GM19438 (cell line): ENCODE measurements around the gene S100A8.
"Not testable (repeated sequence)": the region's sequence is repeated elsewhere in the genome, so short reads cannot be mapped to it uniquely, and the experiment has no call there.

ENCODE experiments used
- ATAC-seq: cut with Tn5 transposase; IDR thresholded peaks from one replicate; pipeline ENCODE4 v1.9.1; 2021; ENCODE audit warnings: low read depth; ENCODE audit not compliant: unreplicated experiment

Gene S100A8

GRCh38 chr1:153390938-153391710 lies at the start of gene S100A8:
S100A8 (minus strand) TSS chr1:153391073; CDS start chr1:153390535, 538 bp downstream.
- no peak for ATAC-seq

GRCh38 chr1:153439273-153439672 lies 48.4 kb upstream of the S100A8 start:
- no peak for ATAC-seq

GRCh38 chr1:153438599-153438998 lies 47.7 kb upstream of the S100A8 start:
- ATAC-seq = no peak

GRCh38 chr1:153437236-153437635 lies 46.4 kb upstream of the S100A8 start:
- ATAC-seq = no peak

GRCh38 chr1:153434746-153435455 lies 44.0 kb upstream of the S100A8 start:
- ATAC-seq = no peak

- ATAC-seq = no peak
Measured at GRCh38 chr1:153432874-153433681, 42.2 kb upstream of the S100A8 start.

- no peak for ATAC-seq
Measured at GRCh38 chr1:153431928-153432327, 41.1 kb upstream of the S100A8 start.

GRCh38 chr1:153431427-153431826 lies 40.6 kb upstream of the S100A8 start:
- ATAC-seq = no peak

- no peak for ATAC-seq
Measured at GRCh38 chr1:153431002-153431401, 40.1 kb upstream of the S100A8 start.

- no peak for ATAC-seq
Measured at GRCh38 chr1:153430561-153430960, 39.7 kb upstream of the S100A8 start.

GRCh38 chr1:153430166-153430553 lies 39.3 kb upstream of the S100A8 start:
- ATAC-seq = no peak

GRCh38 chr1:153429266-153430165 lies 38.6 kb upstream of the S100A8 start:
- ATAC-seq = no peak

GRCh38 chr1:153428791-153429190 lies 37.9 kb upstream of the S100A8 start:
- no peak for ATAC-seq

GRCh38 chr1:153428073-153428638 lies 37.3 kb upstream of the S100A8 start:
- no peak for ATAC-seq

GRCh38 chr1:153426809-153427208 lies 35.9 kb upstream of the S100A8 start:
- ATAC-seq = no peak

- ATAC-seq = no peak
Measured at GRCh38 chr1:153422450-153423068, 31.7 kb upstream of the S100A8 start.

- ATAC-seq = no peak
Measured at GRCh38 chr1:153420306-153420705, 29.4 kb upstream of the S100A8 start.

- ATAC-seq = not testable (repeated sequence)
Measured at GRCh38 chr1:153419436-153419793, 28.5 kb upstream of the S100A8 start.

GRCh38 chr1:153418758-153419435 lies 28.0 kb upstream of the S100A8 start:
- ATAC-seq = not testable (repeated sequence)
